Adrenal gland (tissue), 12 donors: ENCODE results near the gene FAM50A. TPM values are rescaled to one million over a fixed set of nuclear protein-coding genes. Genes with fewer than 3 reads are reported as not detected.

ENCODE experiments used
- DNase-seq, 7 donors: peaks; one replicate each; pipeline ENCODE4 v3.0.0-alpha.2; 2019 to 2020
- H3K27ac ChIP-seq, 5 donors: fragments of 200-600 bp; sonication (generic) in 4 of 5; 1 replicate in 3 of 5; 2 replicates in 2 of 5; pipeline versions ENCODE4 v1.5.1 to v1.8.0; 2016 to 2020; ENCODE audit warnings: mild to moderate bottlenecking in 1 of 5
- H3K27me3 ChIP-seq: fragments of 200-600 bp; 2 replicates; pipeline ENCODE4 v1.8.0; 2021
- H3K36me3 ChIP-seq, 2 donors: fragments of 200-600 bp; replicated peaks in 1 of 2; 1 replicate in 1 of 2; 2 replicates in 1 of 2; pipeline versions ENCODE4 v1.5.1 to v1.8.0; 2018 to 2022
- H3K4me1 ChIP-seq, 2 donors: fragments of 200-600 bp; replicated peaks in 1 of 2; 1 replicate in 1 of 2; 2 replicates in 1 of 2; pipeline versions ENCODE4 v1.5.1 to v1.8.0; 2018 to 2021
- H3K4me3 ChIP-seq, 4 donors: fragments of 200-600 bp; sonication (generic) in 3 of 4; one replicate each; pipeline ENCODE4 v1.5.1; 2016 to 2018
- H3K9me3 ChIP-seq, 3 donors: fragments of 200-600 bp; sonication (generic) in 1 of 3; replicated peaks in 1 of 3; 1 replicate in 2 of 3; 2 replicates in 1 of 3; pipeline versions ENCODE4 v1.5.1 to v1.8.0; 2016 to 2021
- POLR2A ChIP-seq, 2 donors: fragments of 450-650 bp; IDR thresholded peaks; one replicate each; pipeline ENCODE4 v1.6.1; 2017; ENCODE audit warnings: antibody characterized with exemption in 2 of 2, mild to moderate bottlenecking in 2 of 2, moderate library complexity in 1 of 2
- whole genome bisulfite sequencing, 4 donors: extraction: QIAGEN DNeasy Blood & Tissue Kit in 2 of 4; methylation state at CpG; one replicate each; pipeline versions ENCODE4 v1.1.5 to v1.1.7; 2013 to 2017; 5-methylcytosine and 5-hydroxymethylcytosine counted together
- intact Hi-C, 2 donors: fragments of 100-400 bp; cut with DNase I; formaldehyde crosslinking; loops; one replicate each; pipeline versions ENCODE4 v1.14.1 to v1.15.0; 2022 to 2023
- polyA plus RNA-seq, 3 donors: library from polyadenylated mRNA; stranded (reverse); fragments of 200-250 nt in 2 of 3; fragments of 350-450 nt in 1 of 3; fragmentation: Illumina TruSeq in 1 of 3; extraction: RNeasy Lipid Tissue Mini Kit (QIAGEN cat#74804) in 1 of 3; gene quantifications; one replicate each; pipeline ENCODE4 v1.2.3, GENCODE V29; 2013 to 2014
- total RNA-seq, 9 donors: library from RNA; depleted of rRNA in 4 of 9; stranded (reverse); fragments of >200 nt in 4 of 9; fragments of 120-200 nt in 1 of 9; fragmentation: NEBNext Ultra II Directional in 1 of 9; extraction: Animal tissue kit (Norgen Biotek cat#: 25700) in 1 of 9; gene quantifications; one replicate each; pipeline versions ENCODE4 v1.1.0 to v1.2.4, GENCODE V29; 2013 to 2023
- TF ChIP-seq, protein P1 (sequence below), 6 experiments: fragments of 450-650 bp in 4 of 6; fragments of 200-600 bp in 2 of 6; sonication (generic) in 1 of 6; IDR thresholded peaks; 1 replicate in 5 of 6; 2 replicates in 1 of 6; pipeline versions ENCODE4 v1.5.1 to v1.8.0; 2016 to 2021; ENCODE audit warnings: antibody characterized with exemption in 6 of 6, mild to moderate bottlenecking in 2 of 6, moderate library complexity in 1 of 6
- donor health status: healthy with polysubstance abuse.
- donor health status: Bipolar disorder and iron deficiency.
- donor health status: DM: yes; HTN: yes; CAD: no.
- donor health status: DM: no; HTN: no; CAD: no.
- donor health status: DM: no; HTN: no; CAD: no.
- donor health status: DM: yes; HTN: yes; CAD: no.

FAM50A gene
- total and polyA plus RNA-seq, 12 donors = 25.1 to 451 (median 59.4) TPM

DNA sequence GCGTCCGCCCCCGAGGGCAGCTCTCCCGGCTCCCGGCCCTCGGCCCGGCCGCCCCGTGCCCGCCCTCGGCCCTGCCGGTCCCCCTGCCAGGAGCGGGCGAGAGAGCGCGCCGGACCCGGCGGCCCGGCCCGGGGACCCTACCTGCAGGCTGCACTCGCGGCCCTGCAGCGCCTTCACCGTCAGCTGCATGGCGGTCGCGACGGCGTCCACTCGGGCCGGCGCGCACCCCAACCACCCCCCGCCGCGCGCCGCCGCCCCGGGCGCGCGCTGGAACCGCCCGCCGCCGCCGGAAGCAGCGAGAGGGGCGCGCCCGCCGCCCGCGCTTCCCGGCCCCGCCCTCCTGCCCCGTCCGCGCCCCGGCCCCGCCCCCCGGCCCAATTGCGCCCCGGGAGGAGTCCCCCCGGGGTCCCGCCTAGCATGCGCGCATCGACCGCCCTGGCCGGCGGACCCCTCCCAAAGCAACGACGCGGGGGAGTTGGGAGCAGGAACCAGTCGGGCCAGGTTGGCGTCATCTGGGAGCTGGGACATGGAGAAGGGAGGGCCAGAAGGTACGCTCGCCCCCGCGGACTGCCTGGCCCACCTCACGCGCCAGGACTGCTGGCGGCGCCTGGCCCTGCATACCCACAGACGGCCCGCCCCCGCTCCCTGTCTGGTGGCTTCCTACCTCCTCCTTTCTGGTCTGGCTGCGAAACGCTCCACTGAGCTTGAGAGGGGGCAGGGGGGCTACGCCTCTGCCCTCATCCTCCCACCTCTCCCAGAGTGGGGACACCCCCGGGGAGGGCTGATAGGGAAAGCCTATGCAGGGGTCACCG, 42.7 kb downstream of the FAM50A start, which contains the start of gene UBL4A:
TSS of gene UBL4A (minus strand) at position 220 of the 812 bp plus-strand sequence. CDS start at position 189, 31 bp downstream.
- H3K27ac ChIP-seq = peak within 1 kb of the TSS; percentile 53 to 93 (median 74)
- H3K27me3 ChIP-seq = no peaks in the 10 kb centered on the region
- WGBS, 4 donors = 1 to 67% (median 26%) methylated on average over 1 to 73 of the region's 95 CpGs; no CpG with 5 or more reads in 1 of the 4 donors
- H3K4me3 ChIP-seq = peak within 1 kb of the TSS in 3 of 4 donors; percentile 32 to 73 (median 32)
- no peaks in the 10 kb centered on the region for H3K9me3 ChIP-seq
- intact Hi-C loops = no loop called here
- peak; percentile 40 to 71 (median 56) for DNase-seq
- no peaks in the 10 kb centered on the region for H3K36me3 ChIP-seq
- TF ChIP-seq POLR2A (IDR thresholded peaks at IDR 0.05) = peak in 1 of 2 donors; percentile 11
- TF ChIP-seq, protein P1, sequence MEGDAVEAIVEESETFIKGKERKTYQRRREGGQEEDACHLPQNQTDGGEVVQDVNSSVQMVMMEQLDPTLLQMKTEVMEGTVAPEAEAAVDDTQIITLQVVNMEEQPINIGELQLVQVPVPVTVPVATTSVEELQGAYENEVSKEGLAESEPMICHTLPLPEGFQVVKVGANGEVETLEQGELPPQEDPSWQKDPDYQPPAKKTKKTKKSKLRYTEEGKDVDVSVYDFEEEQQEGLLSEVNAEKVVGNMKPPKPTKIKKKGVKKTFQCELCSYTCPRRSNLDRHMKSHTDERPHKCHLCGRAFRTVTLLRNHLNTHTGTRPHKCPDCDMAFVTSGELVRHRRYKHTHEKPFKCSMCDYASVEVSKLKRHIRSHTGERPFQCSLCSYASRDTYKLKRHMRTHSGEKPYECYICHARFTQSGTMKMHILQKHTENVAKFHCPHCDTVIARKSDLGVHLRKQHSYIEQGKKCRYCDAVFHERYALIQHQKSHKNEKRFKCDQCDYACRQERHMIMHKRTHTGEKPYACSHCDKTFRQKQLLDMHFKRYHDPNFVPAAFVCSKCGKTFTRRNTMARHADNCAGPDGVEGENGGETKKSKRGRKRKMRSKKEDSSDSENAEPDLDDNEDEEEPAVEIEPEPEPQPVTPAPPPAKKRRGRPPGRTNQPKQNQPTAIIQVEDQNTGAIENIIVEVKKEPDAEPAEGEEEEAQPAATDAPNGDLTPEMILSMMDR (IDR thresholded peaks at IDR 0.05) = peak in 1 of 6 experiments; percentile 11
- peaks cover 5 to 14% of the 10 kb centered on the region in 2 donors for H3K4me1 ChIP-seq

- Histone ChIP-seq H3K4me3 (no peak overlapping the region), H3K36me3 (no peaks in the 10 kb centered on the region), H3K9me3 (no peaks in the 10 kb centered on the region), H3K27ac (peak overlapping the region in 1 of 5 donors; percentile 76), H3K4me1 (peaks cover 5 to 14% of the 10 kb centered on the region in 2 donors), H3K27me3 (no peaks in the 10 kb centered on the region)
- DNase-seq = no peak
- TF ChIP-seq POLR2A (IDR thresholded peaks at IDR 0.05) = no peak
- TF ChIP-seq, protein P1 (IDR thresholded peaks at IDR 0.05) = no peak
- intact Hi-C loops = no loop called here
- 90 to 97% (median 92%) methylated on average over 3 to 28 of the region's 28 CpGs for whole genome bisulfite sequencing, 4 donors
These were observed 43.8 kb downstream of the FAM50A start for GRCh38 chrX:154487518-154488290.

- H3K4me3 ChIP-seq = no peak overlapping the region
- no peak for TF ChIP-seq POLR2A (IDR thresholded peaks at IDR 0.05)
- TF ChIP-seq, protein P1 (IDR thresholded peaks at IDR 0.05) = no peak
- no peaks in the 10 kb centered on the region for H3K36me3 ChIP-seq
- H3K27ac ChIP-seq = no peak overlapping the region
- no peak for DNase-seq
- peaks cover 5 to 14% of the 10 kb centered on the region in 2 donors for H3K4me1 ChIP-seq
- H3K9me3 ChIP-seq = no peaks in the 10 kb centered on the region
- intact Hi-C loops = no loop called here
- 88 to 97% (median 89%) methylated on average over 8 to 20 of the region's 20 CpGs for WGBS, 4 donors
- no peaks in the 10 kb centered on the region for H3K27me3 ChIP-seq
These were observed 44.6 kb downstream of the FAM50A start for GRCh38 chrX:154488336-154489075.
